IMR-90 (cell line): ENCODE results near the gene ZNF558. TPM values are rescaled to one million over a fixed set of nuclear protein-coding genes. Genes with fewer than 3 reads are reported as not detected.
A peak's percentile ranks its signal among the peaks of the same experiment; 100 is the strongest.

Source experiments
- ATAC-seq: fragments of 200-7000 bp; cut with Tn5 transposase; 2 replicates; pipeline ENCODE4 v1.9.1; 2020; ENCODE audit warnings: low read depth, mild to moderate bottlenecking, moderate library complexity
- BruUV-seq: library from RNA; stranded (reverse); fragments of 400-500 nt; replicated peaks from 2 replicates; lab custom pipeline; 2021; lab: Mats Ljungman, UMichigan
- CTCF ChIA-PET: fragments of 300-600 bp; formaldehyde crosslinking; extraction: SDS; loops from one replicate; lab custom pipeline; 2021; ENCODE audit warnings: antibody characterized with exemption; lab: Yijun Ruan, JAX
- POLR2A ChIA-PET: fragments of 300-600 bp; sonication (Branson Sonifier 250); formaldehyde crosslinking; loops from one replicate; lab custom pipeline; 2022; ENCODE audit warnings: antibody characterized with exemption; ENCODE audit not compliant: unreplicated experiment; lab: Charles Lee
- DNase-seq: peaks from one replicate; pipeline ENCODE4 v3.0.0; 2013
- H2AFZ ChIP-seq: replicated peaks from 2 replicates; pipeline ENCODE3; 2013; ENCODE audit warnings: low read length, mild to moderate bottlenecking; ENCODE audit not compliant: poor library complexity
- H2AK5ac ChIP-seq: 2 replicates; pipeline ENCODE4 v1.6.1; 2013; ENCODE audit warnings: low read depth, low read length, inconsistent platforms
- H2AK9ac ChIP-seq: replicated peaks from 2 replicates; pipeline ENCODE3; 2013; ENCODE audit warnings: mild to moderate bottlenecking, low read depth, low read length, moderate library complexity; ENCODE audit not compliant: poor library complexity
- H2BK120ac ChIP-seq: 2 replicates; pipeline ENCODE4 v1.6.1; 2013; ENCODE audit warnings: low read depth, low read length, inconsistent platforms
- H2BK15ac ChIP-seq: 3 replicates; pipeline ENCODE4 v1.6.1; 2013; ENCODE audit warnings: low read depth, low read length, inconsistent platforms
- H2BK20ac ChIP-seq: 2 replicates; pipeline ENCODE4 v1.6.1; 2013; ENCODE audit warnings: low read depth, mild to moderate bottlenecking, inconsistent platforms, low read length, moderate library complexity
- H2BK5ac ChIP-seq: 2 replicates; pipeline ENCODE4 v1.6.1; 2013; ENCODE audit warnings: mild to moderate bottlenecking, low read depth, low read length, inconsistent platforms; ENCODE audit not compliant: poor library complexity, severe bottlenecking
- H3K14ac ChIP-seq: replicated peaks from 2 replicates; pipeline ENCODE4 v1.6.1; 2013; ENCODE audit warnings: low read depth, low read length, inconsistent platforms
- H3K18ac ChIP-seq: 2 replicates; pipeline ENCODE4 v1.6.1; 2013; ENCODE audit warnings: low read depth, low read length, control low read depth
- H3K23ac ChIP-seq: 2 replicates; pipeline ENCODE4 v1.6.1; 2013; ENCODE audit warnings: low read depth, low read length, inconsistent platforms
- H3K27ac ChIP-seq: 2 replicates; pipeline ENCODE4 v1.5.1; 2013; ENCODE audit warnings: mild to moderate bottlenecking, control low read depth, low read length; ENCODE audit not compliant: insufficient read depth
- H3K27me3 ChIP-seq: 2 replicates; pipeline ENCODE4 v1.6.1; 2013; ENCODE audit warnings: low read length; ENCODE audit not compliant: control insufficient read depth, insufficient read depth
- H3K36me3 ChIP-seq: 2 replicates; pipeline ENCODE4 v1.6.1; 2013; ENCODE audit warnings: low read length, mixed read lengths; ENCODE audit not compliant: control insufficient read depth, insufficient read depth
- H3K4ac ChIP-seq: 2 replicates; pipeline ENCODE4 v1.6.1; 2013; ENCODE audit warnings: low read depth, low read length, inconsistent platforms
- H3K4me1 ChIP-seq: 2 replicates; pipeline ENCODE4 v1.6.1; 2013; ENCODE audit warnings: low read length, mixed read lengths; ENCODE audit not compliant: control insufficient read depth, insufficient read depth
- H3K4me2 ChIP-seq: 2 replicates; pipeline ENCODE4 v1.6.1; 2013; ENCODE audit warnings: low read depth, mild to moderate bottlenecking, control low read depth, low read length, moderate library complexity
- H3K4me3 ChIP-seq: 2 replicates; pipeline ENCODE4 v1.5.1; 2013; ENCODE audit warnings: low read depth, mild to moderate bottlenecking, control low read depth, low read length, moderate library complexity; ENCODE audit not compliant: insufficient read depth
- H3K56ac ChIP-seq: 2 replicates; pipeline ENCODE4 v1.6.1; 2013; ENCODE audit warnings: low read length, inconsistent platforms; ENCODE audit not compliant: insufficient read depth; ENCODE audit errors: extremely low read depth
- H3K79me1 ChIP-seq, 2 experiments: 2 replicates each; pipeline ENCODE4 v1.6.1; 2013; ENCODE audit warnings: low read length in 2 of 2, inconsistent platforms in 1 of 2, low read depth in 1 of 2
- H3K9ac ChIP-seq: 2 replicates; pipeline ENCODE4 v1.6.1; 2013; ENCODE audit warnings: low read depth, low read length, control low read depth
- H3K9me1 ChIP-seq: 2 replicates; pipeline ENCODE4 v1.6.1; 2013; ENCODE audit warnings: low read length, inconsistent platforms; ENCODE audit not compliant: insufficient read depth
- H3K9me3 ChIP-seq: 2 replicates; pipeline ENCODE4 v1.6.1; 2013; ENCODE audit warnings: low read length; ENCODE audit not compliant: control insufficient read depth, insufficient read depth
- H4K20me1 ChIP-seq: 2 replicates; pipeline ENCODE4 v1.6.1; 2013; ENCODE audit warnings: low read length, inconsistent platforms; ENCODE audit not compliant: insufficient read depth
- H4K5ac ChIP-seq: 2 replicates; pipeline ENCODE4 v1.6.1; 2013; ENCODE audit warnings: mild to moderate bottlenecking, low read depth, low read length, control low read depth
- H4K8ac ChIP-seq, 2 experiments: 2 replicates each; pipeline ENCODE4 v1.6.1; 2013; ENCODE audit warnings: low read depth in 2 of 2, low read length in 2 of 2, control low read depth in 1 of 2, inconsistent platforms in 1 of 2
- H4K91ac ChIP-seq: 2 replicates; pipeline ENCODE4 v1.6.1; 2013; ENCODE audit warnings: low read depth, low read length, inconsistent platforms; ENCODE audit not compliant: insufficient read depth
- CEBPB ChIP-seq: IDR thresholded peaks from 2 replicates; pipeline ENCODE4 v1.6.1; 2012; ENCODE audit warnings: low read depth, low read length, improper control_type of control experiment
- CHD1 ChIP-seq: IDR thresholded peaks from 2 replicates; pipeline ENCODE4 v1.6.1; 2012; ENCODE audit warnings: low read depth, low read length, improper control_type of control experiment
- FOS ChIP-seq: fragments of 150-350 bp; IDR thresholded peaks from 2 replicates; pipeline ENCODE4 v1.6.1; 2016; ENCODE audit warnings: low read depth, low read length
- NFE2L2 ChIP-seq: fragments of 150-350 bp; IDR thresholded peaks from 2 replicates; pipeline ENCODE4 v1.6.1; 2016; ENCODE audit warnings: low read depth, mild to moderate bottlenecking, low read length
- RCOR1 ChIP-seq: IDR thresholded peaks from 2 replicates; pipeline ENCODE4 v1.6.1; 2012; ENCODE audit warnings: mild to moderate bottlenecking, low read length, improper control_type of control experiment; ENCODE audit not compliant: insufficient replicate concordance
- WGBS, 2 experiments: methylation state at CpG; one replicate each; pipeline versions ENCODE4 v1.1.5 to v1.1.7; 2013; ENCODE audit warnings: missing lambda C conversion rate in 2 of 2; ENCODE audit not compliant: insufficient read length in 1 of 2; ENCODE audit errors: extremely low coverage in 2 of 2; 5-methylcytosine and 5-hydroxymethylcytosine counted together
- dilution Hi-C: fragments of 300-500 bp; cut with HindIII; formaldehyde crosslinking; loops from one replicate; pipeline ENCODE4 v1.14.3; 2018; ENCODE audit warnings: low sequenced_read_pairs; ENCODE audit not compliant: unreplicated experiment
- in situ Hi-C: fragments of 300-500 bp; cut with MboI; formaldehyde crosslinking; loops from 3 replicates; pipeline ENCODE4 v1.14.3; 2019; ENCODE audit warnings: low sequenced_read_pairs, inconsistent platforms, mixed read lengths
- intact Hi-C: fragments of 100-400 bp; cut with micrococcal nuclease; formaldehyde crosslinking; loops from 2 replicates; pipeline ENCODE4 v1.10.0; 2022
- polyA plus RNA-seq, 3 experiments: library from polyadenylated mRNA; depleted of rRNA; stranded (reverse); fragments of >200 nt; gene quantifications; 2 replicates each; pipeline ENCODE4 v1.2.3, GENCODE V29; 2012; ENCODE audit warnings: low replicate concordance in 1 of 3
- total RNA-seq: library from RNA; depleted of rRNA; stranded (reverse); fragments of >200 nt; gene quantifications from 2 replicates; pipeline ENCODE4 v1.2.3, GENCODE V29; 2012
- TF ChIP-seq, protein P1 (sequence below): fragments of 150-350 bp; IDR thresholded peaks from 2 replicates; pipeline ENCODE4 v1.6.1; 2017; ENCODE audit warnings: mild to moderate bottlenecking, antibody characterized with exemption, low read length, low read depth

ZNF558 gene
- total and polyA plus RNA-seq, 2 of the 4 experiments (the other 2 are of a cell fraction) = 14.3 to 21.0 TPM

DNA sequence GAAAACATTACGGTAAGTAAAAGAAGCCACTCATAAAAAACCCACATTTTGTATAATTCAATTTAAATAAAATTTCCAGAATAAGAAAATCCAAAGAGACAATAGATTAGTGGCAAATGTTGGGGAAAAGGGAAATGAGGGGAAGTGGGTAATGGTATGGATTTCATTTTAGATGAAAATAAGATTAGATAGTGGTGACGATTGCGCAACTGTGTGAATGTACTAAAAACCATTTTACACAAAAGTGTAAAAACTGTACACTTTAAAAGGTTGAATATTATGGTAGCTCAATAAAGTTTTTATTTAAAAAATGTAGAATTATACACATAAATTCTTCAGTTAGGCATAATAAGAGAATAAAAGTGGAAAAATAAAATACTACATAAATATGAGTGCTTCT, 3.8 kb upstream of the ZNF558 start:
- no peak overlapping the region for H4K91ac ChIP-seq
- no peak overlapping the region for H3K18ac ChIP-seq
- H2BK20ac ChIP-seq = no peak overlapping the region
- H4K20me1 ChIP-seq = no peaks in the 10 kb centered on the region
- no peaks in the 10 kb centered on the region for H3K27me3 ChIP-seq
- ATAC-seq = no peak
- no peak overlapping the region for H3K14ac ChIP-seq
- dilution Hi-C loops (no loop called here), in situ Hi-C loops (no loop called here), intact Hi-C loops (no loop called here)
- H3K9me3 ChIP-seq = no peaks in the 10 kb centered on the region; the same call in 1 of the 2 replicates
- CTCF ChIA-PET = no interaction called here
- WGBS, 2 experiments = no CpG with 5 or more reads among the region's 3 CpGs
- H3K79me1 ChIP-seq = peaks cover 8 to 9% of the 10 kb centered on the region in 2 experiments; a peak in 3 of 4 replicates
- H4K5ac ChIP-seq = no peak overlapping the region
- DNase-seq = no peak
- no TSS peak for BruUV-seq
- H4K8ac ChIP-seq = no peak overlapping the region
- H3K9me1 ChIP-seq = no peaks in the 10 kb centered on the region
- no peaks in the 10 kb centered on the region for H3K36me3 ChIP-seq
- H2BK120ac ChIP-seq = no peak overlapping the region
- peaks cover 4% of the 10 kb centered on the region for H3K4me1 ChIP-seq
- H3K4ac ChIP-seq = no peak overlapping the region
- H2BK15ac ChIP-seq = no peak overlapping the region
- POLR2A ChIA-PET = no interaction called here
- H3K4me2 ChIP-seq = no peak overlapping the region
- H2BK5ac ChIP-seq = no peak overlapping the region
- H3K27ac ChIP-seq = no peak overlapping the region
- no peak overlapping the region for H3K4me3 ChIP-seq
- no peak overlapping the region for H3K9ac ChIP-seq
- no peak overlapping the region for H3K56ac ChIP-seq
- TF ChIP-seq CHD1 = no peak
- TF ChIP-seq RCOR1 = no peak
- no peak for TF ChIP-seq FOS
- TF ChIP-seq, protein P1, sequence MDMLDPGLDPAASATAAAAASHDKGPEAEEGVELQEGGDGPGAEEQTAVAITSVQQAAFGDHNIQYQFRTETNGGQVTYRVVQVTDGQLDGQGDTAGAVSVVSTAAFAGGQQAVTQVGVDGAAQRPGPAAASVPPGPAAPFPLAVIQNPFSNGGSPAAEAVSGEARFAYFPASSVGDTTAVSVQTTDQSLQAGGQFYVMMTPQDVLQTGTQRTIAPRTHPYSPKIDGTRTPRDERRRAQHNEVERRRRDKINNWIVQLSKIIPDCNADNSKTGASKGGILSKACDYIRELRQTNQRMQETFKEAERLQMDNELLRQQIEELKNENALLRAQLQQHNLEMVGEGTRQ = no peak
- peak; percentile 94 for TF ChIP-seq CEBPB
- TF ChIP-seq NFE2L2 = no peak
- H2AFZ ChIP-seq = no peak overlapping the region
- no peak overlapping the region for H2AK5ac ChIP-seq
- H2AK9ac ChIP-seq = no peak overlapping the region
- no peak overlapping the region for H3K23ac ChIP-seq
